ENCODE data around the gene PIGBOS1. TPM values are rescaled to one million over a fixed set of nuclear protein-coding genes. Genes with fewer than 3 reads are reported as not detected.

PIGBOS1 gene
- total RNA-seq, 1 donor from 2014 or later, result 6.4 TPM

DNA sequence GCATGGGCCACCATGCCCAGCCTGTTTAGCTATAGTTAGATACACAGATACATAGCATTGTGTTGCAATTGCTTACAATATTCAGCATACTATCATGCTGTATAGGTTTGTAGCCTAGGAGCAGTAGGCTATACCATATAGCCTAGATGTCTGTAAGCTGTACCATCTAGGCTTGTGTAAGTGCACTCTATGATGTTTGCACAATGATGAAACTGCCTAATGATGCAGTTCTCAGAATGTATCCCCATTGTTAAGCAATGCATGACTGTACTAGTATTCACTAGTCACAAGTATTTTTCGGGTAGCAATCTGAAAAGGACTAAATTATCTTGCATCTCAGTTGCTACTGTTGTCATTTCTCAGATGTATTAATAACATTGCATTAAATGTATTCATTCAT, 16.1 kb upstream of the PIGBOS1 start:
- no peak for DNase-seq (ENCODE audit: extremely low spot score in 2 of 2)
- Histone ChIP-seq H3K36me3 (peaks cover 0 to 10% of the 10 kb centered on the region in 2 donors), H3K9me3 (no peaks in the 10 kb centered on the region), H3K27me3 (no peaks in the 10 kb centered on the region), H3K27ac (no peak overlapping the region), H3K4me3 (no peak overlapping the region), H3K4me1 (no peaks in the 10 kb centered on the region)
- TF ChIP-seq POLR2AphosphoS5 (IDR thresholded peaks at IDR 0.05; ENCODE audit: insufficient read depth in 1 of 2, low read depth in 1 of 2) (no peak), POLR2A (IDR thresholded peaks at IDR 0.05) (no peak)
- TF ChIP-seq, protein P1, sequence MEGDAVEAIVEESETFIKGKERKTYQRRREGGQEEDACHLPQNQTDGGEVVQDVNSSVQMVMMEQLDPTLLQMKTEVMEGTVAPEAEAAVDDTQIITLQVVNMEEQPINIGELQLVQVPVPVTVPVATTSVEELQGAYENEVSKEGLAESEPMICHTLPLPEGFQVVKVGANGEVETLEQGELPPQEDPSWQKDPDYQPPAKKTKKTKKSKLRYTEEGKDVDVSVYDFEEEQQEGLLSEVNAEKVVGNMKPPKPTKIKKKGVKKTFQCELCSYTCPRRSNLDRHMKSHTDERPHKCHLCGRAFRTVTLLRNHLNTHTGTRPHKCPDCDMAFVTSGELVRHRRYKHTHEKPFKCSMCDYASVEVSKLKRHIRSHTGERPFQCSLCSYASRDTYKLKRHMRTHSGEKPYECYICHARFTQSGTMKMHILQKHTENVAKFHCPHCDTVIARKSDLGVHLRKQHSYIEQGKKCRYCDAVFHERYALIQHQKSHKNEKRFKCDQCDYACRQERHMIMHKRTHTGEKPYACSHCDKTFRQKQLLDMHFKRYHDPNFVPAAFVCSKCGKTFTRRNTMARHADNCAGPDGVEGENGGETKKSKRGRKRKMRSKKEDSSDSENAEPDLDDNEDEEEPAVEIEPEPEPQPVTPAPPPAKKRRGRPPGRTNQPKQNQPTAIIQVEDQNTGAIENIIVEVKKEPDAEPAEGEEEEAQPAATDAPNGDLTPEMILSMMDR (IDR thresholded peaks at IDR 0.05), result no peak
- intact Hi-C loops (cut with DNase I), result no loop called here

DNA sequence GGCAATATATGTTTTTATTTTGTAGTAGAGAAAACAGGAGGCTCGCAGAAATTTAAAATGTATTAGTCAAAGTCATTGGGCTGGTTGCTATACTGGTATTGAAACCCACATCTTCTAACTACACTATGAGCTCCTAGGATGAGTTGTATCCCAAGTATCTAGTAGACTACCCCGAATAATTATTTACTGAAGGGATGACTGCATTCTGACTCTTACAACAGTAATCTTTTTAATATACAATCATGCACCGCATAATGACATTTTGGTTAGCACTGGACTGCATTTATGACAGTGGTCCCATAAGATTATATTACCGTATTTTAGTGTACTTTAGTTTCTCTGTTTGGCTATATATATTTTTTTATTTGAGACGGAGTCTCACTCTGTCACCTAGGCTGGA, 15.4 kb upstream of the PIGBOS1 start:
- H3K27me3 ChIP-seq, result no peaks in the 10 kb centered on the region
- H3K4me1 ChIP-seq, result no peaks in the 10 kb centered on the region
- no peak overlapping the region for H3K4me3 ChIP-seq
- TF ChIP-seq, protein P1 (IDR thresholded peaks at IDR 0.05), result no peak
- TF ChIP-seq POLR2AphosphoS5 (IDR thresholded peaks at IDR 0.05; ENCODE audit: insufficient read depth in 1 of 2, low read depth in 1 of 2) (no peak), POLR2A (IDR thresholded peaks at IDR 0.05) (no peak)
- H3K9me3 ChIP-seq, result no peaks in the 10 kb centered on the region
- no peak overlapping the region for H3K27ac ChIP-seq
- intact Hi-C loops (cut with DNase I), result no loop called here
- H3K36me3 ChIP-seq, result peaks cover 0 to 12% of the 10 kb centered on the region in 2 donors
- DNase-seq (ENCODE audit: extremely low spot score in 2 of 2), result no peak

DNA sequence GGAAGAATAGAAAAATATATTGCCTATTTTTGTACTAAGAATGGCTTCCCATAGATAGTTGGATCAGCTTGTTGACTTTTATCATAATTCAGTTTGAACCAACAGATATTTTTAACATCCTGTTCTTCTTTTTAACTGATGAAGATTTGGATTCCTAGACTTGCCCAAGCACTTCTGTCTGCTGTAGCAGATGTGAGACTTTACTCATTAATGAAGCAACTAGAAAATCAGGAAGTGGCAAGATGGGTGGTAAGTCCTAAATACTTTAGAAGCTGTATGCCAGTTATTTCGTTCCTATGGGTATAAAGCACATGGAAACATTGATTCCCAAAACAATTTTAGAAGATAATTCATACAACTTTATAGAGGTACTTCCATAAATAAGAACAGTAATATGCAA, 8.5 kb upstream of the PIGBOS1 start:
- H3K4me1 ChIP-seq, result no peaks in the 10 kb centered on the region
- H3K27ac ChIP-seq, result no peak overlapping the region
- DNase-seq (ENCODE audit: extremely low spot score in 2 of 2), result no peak
- H3K27me3 ChIP-seq, result no peaks in the 10 kb centered on the region
- H3K9me3 ChIP-seq, result no peaks in the 10 kb centered on the region
- no peak overlapping the region for H3K4me3 ChIP-seq
- H3K36me3 ChIP-seq, result peaks cover 0 to 7% of the 10 kb centered on the region in 2 donors
- intact Hi-C loops (cut with DNase I), result no loop called here
- no peak for TF ChIP-seq POLR2AphosphoS5 (IDR thresholded peaks at IDR 0.05; ENCODE audit: insufficient read depth in 1 of 2, low read depth in 1 of 2)
- no peak for TF ChIP-seq POLR2A (IDR thresholded peaks at IDR 0.05)
- TF ChIP-seq, protein P1 (IDR thresholded peaks at IDR 0.05), result no peak

DNA sequence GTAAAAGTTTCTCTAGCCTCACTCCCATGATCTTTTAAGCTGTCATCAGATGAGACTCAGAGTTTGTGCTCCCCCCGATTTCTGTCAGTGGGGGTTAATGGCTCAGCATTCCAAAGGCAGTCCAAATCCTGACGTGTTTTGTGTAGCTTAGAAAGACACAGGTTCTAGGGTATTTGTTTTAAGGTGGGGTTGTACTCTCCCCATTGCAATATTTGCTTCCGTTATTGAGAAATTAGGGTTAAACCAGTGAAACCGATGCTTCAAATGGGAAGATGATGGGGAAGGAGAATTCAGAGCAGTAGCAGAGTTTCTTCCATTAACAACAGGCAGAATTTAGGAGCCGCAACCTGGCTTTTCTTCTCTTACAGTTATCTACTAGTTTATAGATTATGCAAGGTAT, 3.5 kb upstream of the PIGBOS1 start:
- Histone ChIP-seq H3K27ac (no peak overlapping the region), H3K4me1 (peaks cover 23% of the 10 kb centered on the region), H3K27me3 (no peaks in the 10 kb centered on the region), H3K4me3 (no peak overlapping the region), H3K9me3 (no peaks in the 10 kb centered on the region), H3K36me3 (no peaks in the 10 kb centered on the region)
- TF ChIP-seq, protein P1 (IDR thresholded peaks at IDR 0.05), result no peak
- no peak for TF ChIP-seq POLR2AphosphoS5 (IDR thresholded peaks at IDR 0.05; ENCODE audit: insufficient read depth in 1 of 2, low read depth in 1 of 2)
- TF ChIP-seq POLR2A (IDR thresholded peaks at IDR 0.05), result no peak
- no peak for DNase-seq (ENCODE audit: extremely low spot score in 2 of 2)
- intact Hi-C loops (cut with DNase I), result no loop called here

DNA sequence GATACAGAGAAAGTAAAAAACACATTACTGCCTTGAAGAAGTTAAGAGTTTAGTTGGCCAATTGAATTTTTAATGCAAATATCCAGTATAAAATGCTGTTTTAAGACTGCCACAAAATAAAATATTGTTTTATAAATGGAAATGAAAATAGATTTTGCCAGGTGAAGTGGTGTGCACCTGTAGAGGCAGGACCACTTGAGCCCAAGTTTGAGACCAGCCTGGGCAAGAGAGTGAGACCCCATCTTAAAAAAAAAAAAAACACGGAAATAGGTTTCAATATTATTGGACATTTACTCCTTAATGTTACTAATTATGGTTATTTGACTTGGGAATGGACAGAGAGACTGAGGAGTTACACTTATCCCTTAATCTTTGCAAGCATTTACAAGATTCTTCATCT, 2.0 kb upstream of the PIGBOS1 start:
- no peak for DNase-seq (ENCODE audit: extremely low spot score in 2 of 2)
- intact Hi-C loops (cut with DNase I), result no loop called here
- Histone ChIP-seq H3K4me3 (no peak overlapping the region), H3K27ac (no peak overlapping the region), H3K4me1 (peaks cover 32% of the 10 kb centered on the region), H3K36me3 (no peaks in the 10 kb centered on the region), H3K27me3 (no peaks in the 10 kb centered on the region), H3K9me3 (no peaks in the 10 kb centered on the region)
- TF ChIP-seq, protein P1 (IDR thresholded peaks at IDR 0.05), result no peak
- TF ChIP-seq POLR2A (IDR thresholded peaks at IDR 0.05), result no peak
- no peak for TF ChIP-seq POLR2AphosphoS5 (IDR thresholded peaks at IDR 0.05; ENCODE audit: insufficient read depth in 1 of 2, low read depth in 1 of 2)
